ENCODE data around the gene SMARCA4.
"Not testable (repeated sequence)": the region's sequence is repeated elsewhere in the genome, so short reads cannot be mapped to it uniquely, and the experiment has no call there.

Gene SMARCA4

GRCh38 chr19:11067356-11068113 is 106.7 kb downstream of the SMARCA4 start:
- no peak for TF ChIP-seq CTCF (conservative IDR thresholded peaks at IDR 0.05; ENCODE audit: low read length)
- no peak overlapping the region for H3K4me3 ChIP-seq (ENCODE audit: low read length)
- no peak for DNase-seq (ENCODE audit: low read depth)

- no peak overlapping the region for H3K4me3 ChIP-seq (ENCODE audit: low read length)
- DNase-seq (ENCODE audit: low read depth), result no peak
- TF ChIP-seq CTCF (conservative IDR thresholded peaks at IDR 0.05; ENCODE audit: low read length), result no peak
Measured at GRCh38 chr19:11069561-11069960, 108.7 kb downstream of the SMARCA4 start.

DNA sequence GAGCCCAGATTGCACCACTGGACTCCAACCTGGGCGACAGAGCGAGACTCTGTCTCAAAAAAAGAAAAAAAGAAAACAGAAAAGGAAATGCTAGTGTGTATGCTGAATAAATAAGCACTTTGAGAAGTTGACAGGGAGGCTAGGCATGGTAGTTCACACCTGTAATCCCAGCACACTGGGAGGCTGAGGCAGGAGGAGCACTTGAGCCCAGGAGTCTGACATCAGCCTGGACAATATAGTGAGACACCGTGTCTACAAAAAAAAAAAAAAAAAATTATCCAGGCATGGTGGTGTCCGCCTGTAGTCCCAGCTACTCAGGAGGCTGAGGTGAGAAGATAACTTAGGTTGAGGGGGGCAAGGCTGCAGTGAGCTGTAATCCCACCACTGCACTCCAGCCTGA is 109.3 kb downstream of the SMARCA4 start:
- no peak overlapping the region for H3K4me3 ChIP-seq (ENCODE audit: low read length)
- no peak for DNase-seq (ENCODE audit: low read depth)
- TF ChIP-seq CTCF (conservative IDR thresholded peaks at IDR 0.05; ENCODE audit: low read length), result no peak

- no peak overlapping the region for H3K4me3 ChIP-seq (ENCODE audit: low read length)
- DNase-seq (ENCODE audit: low read depth), result no peak
- TF ChIP-seq CTCF (conservative IDR thresholded peaks at IDR 0.05; ENCODE audit: low read length), result no peak
Measured at GRCh38 chr19:11073568-11073967, 112.7 kb downstream of the SMARCA4 start.

DNA sequence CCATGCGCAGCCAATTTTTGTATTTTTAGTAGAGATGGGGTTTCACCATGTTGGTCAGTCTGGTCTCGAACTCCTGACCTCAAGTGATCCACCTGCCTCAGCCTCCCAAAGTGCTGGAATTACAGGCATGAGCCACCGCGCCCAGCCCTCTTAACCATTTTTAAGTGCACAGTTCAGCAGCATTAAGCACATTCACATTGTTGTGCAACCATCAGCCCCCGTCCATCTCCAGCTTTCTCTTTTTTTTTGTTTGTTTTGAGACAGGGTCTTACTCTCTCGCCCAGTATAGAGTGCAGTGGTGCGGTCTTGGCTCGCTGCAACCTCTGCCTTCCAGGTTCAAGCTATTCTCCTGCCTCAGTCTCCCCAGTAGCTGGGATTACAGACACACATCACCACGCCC is 116.0 kb downstream of the SMARCA4 start:
- not testable (repeated sequence) for H3K4me3 ChIP-seq (ENCODE audit: low read length); DNase-seq (ENCODE audit: low read depth)

DNA sequence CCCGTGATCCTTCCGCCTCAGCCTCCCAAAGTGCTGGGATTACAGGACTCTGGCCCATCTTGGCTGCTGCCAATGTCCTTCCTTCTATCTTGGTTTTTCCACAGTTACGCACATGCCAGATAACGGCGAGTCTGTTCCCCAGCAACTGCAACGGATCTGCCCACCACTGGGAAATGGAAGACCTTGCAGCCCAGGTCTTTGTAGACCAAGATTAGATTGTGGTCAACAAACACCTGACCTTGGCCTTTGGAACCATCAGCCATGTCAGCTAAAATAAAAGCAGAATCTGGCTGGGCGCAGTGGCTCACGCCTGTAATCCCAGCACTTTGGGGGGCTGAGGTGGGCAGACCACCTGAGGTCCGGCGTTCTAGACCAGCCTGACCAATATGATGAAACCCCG is 118.1 kb downstream of the SMARCA4 start:
- no peak for DNase-seq (ENCODE audit: low read depth)
- no peak for TF ChIP-seq CTCF (conservative IDR thresholded peaks at IDR 0.05; ENCODE audit: low read length)
- no peak overlapping the region for H3K4me3 ChIP-seq (ENCODE audit: low read length)

DNA sequence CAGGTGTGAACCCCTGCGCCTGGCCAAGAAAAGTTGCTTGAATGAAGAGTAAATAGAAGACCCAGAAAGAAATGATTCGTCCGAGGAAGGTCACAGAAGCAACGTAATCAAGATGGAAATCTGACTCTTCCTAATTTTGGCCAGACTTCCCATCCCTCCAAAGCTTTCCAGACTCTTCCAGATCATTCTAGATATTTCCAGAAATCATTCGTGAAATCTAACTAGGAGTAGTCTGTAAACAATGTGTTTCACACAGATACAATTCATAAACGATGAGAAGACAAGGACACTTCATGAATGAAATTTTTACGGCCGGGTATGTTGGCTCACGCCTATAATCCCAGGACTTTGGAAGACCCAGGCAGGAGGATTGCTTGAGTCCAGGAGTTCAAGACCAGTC is 119.2 kb downstream of the SMARCA4 start:
- no peak for DNase-seq (ENCODE audit: low read depth)
- no peak overlapping the region for H3K4me3 ChIP-seq (ENCODE audit: low read length)
- TF ChIP-seq CTCF (conservative IDR thresholded peaks at IDR 0.05; ENCODE audit: low read length), result no peak

All from AG10803 (cell line).